Neural progenitor cell (in vitro differentiated cells): ENCODE measurements around the gene SLC29A1.

Source experiments
- CTCF ChIP-seq: fragments of 200-600 bp; sonication (generic); IDR thresholded peaks from 2 replicates; pipeline ENCODE4 v1.5.1; 2017; ENCODE audit warnings: antibody characterized with exemption, mild to moderate bottlenecking
- EZH2 ChIP-seq: fragments of 200-600 bp; sonication (generic); IDR thresholded peaks from 2 replicates; pipeline ENCODE4 v1.6.1; 2017; ENCODE audit warnings: antibody characterized with exemption, mild to moderate bottlenecking, moderate library complexity
- EZH2phosphoT487 ChIP-seq: fragments of 200-600 bp; sonication (generic); IDR thresholded peaks from 2 replicates; pipeline ENCODE4 v1.6.1; 2017; ENCODE audit warnings: antibody characterized with exemption

- TF ChIP-seq CTCF, result no peak
- TF ChIP-seq EZH2, result no peak
- TF ChIP-seq EZH2phosphoT487, result no peak
These were observed 55.6 kb downstream of the SLC29A1 start for GRCh38 chr6:44278774-44279697.
